Anterior cingulate cortex (tissue), 58 donors: Measurements from ENCODE around the gene COLEC12.

ENCODE experiments used
- DNase-seq, 58 donors: peaks; one replicate each; lab custom pipeline; 2025; lab: John Stamatoyannopoulos, UW

Gene COLEC12

GRCh38 chr18:393574-393957, 106.9 kb downstream of the COLEC12 start:
- DNase-seq = no peak

- no peak for DNase-seq
Observed at GRCh38 chr18:392928-393573, 107.5 kb downstream of the COLEC12 start.

GRCh38 chr18:390741-391478, 109.6 kb downstream of the COLEC12 start:
- DNase-seq = no peak

GRCh38 chr18:389658-390357, 110.7 kb downstream of the COLEC12 start:
- DNase-seq = no peak

GRCh38 chr18:388200-388599, 112.3 kb downstream of the COLEC12 start:
- no peak for DNase-seq

- DNase-seq = no peak
Observed at GRCh38 chr18:386994-387393, 113.5 kb downstream of the COLEC12 start.

- DNase-seq = no peak
Observed at GRCh38 chr18:384897-385296, 115.6 kb downstream of the COLEC12 start.

- no peak for DNase-seq
Observed at GRCh38 chr18:383135-383534, 117.4 kb downstream of the COLEC12 start.

- DNase-seq = no peak
Observed at GRCh38 chr18:382423-382984, 118.0 kb downstream of the COLEC12 start.

GRCh38 chr18:379681-380330, 120.7 kb downstream of the COLEC12 start:
- DNase-seq = peak in 1 of 58 donors; percentile 11

- DNase-seq = peak in 47 of 58 donors; percentile 3 to 85 (median 39)
Observed at GRCh38 chr18:378079-378478, 122.4 kb downstream of the COLEC12 start.

- DNase-seq = no peak
Observed at GRCh38 chr18:377088-377487, 123.4 kb downstream of the COLEC12 start.

- DNase-seq = no peak
Observed at GRCh38 chr18:376311-376710, 124.2 kb downstream of the COLEC12 start.

GRCh38 chr18:374721-375168, 125.8 kb downstream of the COLEC12 start:
- DNase-seq = peak in 1 of 58 donors; percentile 2

GRCh38 chr18:373780-374179, 126.7 kb downstream of the COLEC12 start:
- DNase-seq = no peak

GRCh38 chr18:371609-371982, 128.9 kb downstream of the COLEC12 start:
- DNase-seq = no peak

- DNase-seq = no peak
Observed at GRCh38 chr18:370751-371608, 129.5 kb downstream of the COLEC12 start.

- DNase-seq = no peak
Observed at GRCh38 chr18:369224-370015, 131.1 kb downstream of the COLEC12 start.
